MCF 10A (cell line): ENCODE results near the gene ZNF786. TPM values are rescaled to one million over a fixed set of nuclear protein-coding genes. Genes with fewer than 3 reads are reported as not detected.

Source experiments
- BruUV-seq: library from RNA; stranded (reverse); fragments of 400-500 nt; replicated peaks from 2 replicates; lab custom pipeline; 2021; lab: Mats Ljungman, UMichigan
- CTCF ChIA-PET: fragments of 300-600 bp; sonication (Branson Sonifier 250); formaldehyde crosslinking; extraction: SDS; loops from one replicate; lab custom pipeline; 2021; ENCODE audit warnings: antibody characterized with exemption, inconsistent platforms; lab: Yijun Ruan, JAX
- POLR2A ChIA-PET: fragments of 300-600, 350-650 bp; sonication (Branson Sonifier 250); formaldehyde crosslinking; extraction: SDS; loops from one replicate; lab custom pipeline; 2020; ENCODE audit warnings: antibody characterized with exemption, inconsistent platforms; lab: Yijun Ruan, JAX
- DNase-seq: peaks from one replicate; pipeline ENCODE4 v3.0.0-alpha.2; 2018; ENCODE audit not compliant: unreplicated experiment
- H3K27ac Mint-ChIP-seq: one replicate; pipeline ENCODE4 v1.8.0; 2022; ENCODE audit warnings: mild to moderate bottlenecking, low read depth, mixed read lengths; ENCODE audit not compliant: unreplicated experiment
- H3K27me3 Mint-ChIP-seq: one replicate; pipeline ENCODE4 v1.8.0; 2022; ENCODE audit warnings: mixed read lengths; ENCODE audit not compliant: insufficient read depth, unreplicated experiment
- H3K36me3 Mint-ChIP-seq: one replicate; pipeline ENCODE4 v1.8.0; 2022; ENCODE audit warnings: mild to moderate bottlenecking, moderate library complexity, mixed read lengths; ENCODE audit not compliant: insufficient read depth, unreplicated experiment
- H3K4me1 Mint-ChIP-seq: one replicate; pipeline ENCODE4 v1.8.0; 2022; ENCODE audit warnings: mixed read lengths; ENCODE audit not compliant: insufficient read depth, unreplicated experiment
- H3K4me3 Mint-ChIP-seq: one replicate; pipeline ENCODE4 v1.8.0; 2022; ENCODE audit warnings: mild to moderate bottlenecking, moderate library complexity, mixed read lengths; ENCODE audit not compliant: unreplicated experiment
- H3K9me3 Mint-ChIP-seq: one replicate; pipeline ENCODE4 v1.8.0; 2022; ENCODE audit warnings: mixed read lengths; ENCODE audit not compliant: unreplicated experiment
- CTCF ChIP-seq: fragments of 200-600 bp; IDR thresholded peaks from one replicate; pipeline ENCODE4 v1.8.0; 2022; ENCODE audit warnings: antibody characterized with exemption, mild to moderate bottlenecking; ENCODE audit not compliant: unreplicated experiment
- intact Hi-C: fragments of 100-400 bp; cut with micrococcal nuclease; formaldehyde crosslinking; loops from 2 replicates; pipeline ENCODE4 v1.14.1; 2022
- total RNA-seq: library from RNA; stranded (reverse); gene quantifications from 2 replicates; pipeline ENCODE4 v1.2.3, GENCODE V29; 2022

The ZNF786 gene
- total RNA-seq, 1 experiment from 2014 or later: 5.6 TPM

DNA sequence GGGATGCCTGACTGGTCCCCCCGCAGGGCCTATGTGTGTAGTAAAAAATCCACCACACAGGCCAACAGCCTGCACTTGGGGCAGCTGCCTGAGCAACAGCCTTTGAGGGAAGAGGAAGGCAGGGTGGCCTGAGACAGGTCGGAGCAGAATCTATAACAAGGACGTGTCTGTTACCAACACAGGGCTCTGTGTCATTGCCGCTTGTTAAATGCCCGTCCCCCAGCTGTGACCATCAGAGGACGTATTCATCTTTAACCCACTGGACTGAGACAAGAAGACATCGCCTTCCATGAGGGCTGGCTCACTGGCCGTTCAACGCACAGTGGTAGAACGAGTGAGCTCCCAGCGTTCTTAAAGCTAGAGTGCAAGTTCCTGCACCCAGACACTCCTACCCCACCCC, 70.0 kb downstream of the ZNF786 start:
- intact Hi-C loops: no loop called here
- Mint-ChIP-seq H3K4me3 (no peak overlapping the region), H3K27me3 (no peaks in the 10 kb centered on the region), H3K9me3 (no peaks in the 10 kb centered on the region), H3K4me1 (peaks cover 6% of the 10 kb centered on the region), H3K27ac (peak overlapping the region; percentile 5), H3K36me3 (peaks cover 60% of the 10 kb centered on the region)
- ChIA-PET CTCF (interaction anchor here (0.5 to 1.7 kb wide), 3 partner anchors 13 to 58 kb away, joined by 3 to 5 read pairs (median 3); no protein-coding TSS in a partner anchor), POLR2A (no interaction called here)
- DNase-seq: no peak
- TF ChIP-seq CTCF: no peak
- no TSS peak for BruUV-seq

Other genes starting within 250 kb of the ZNF786 start
- 30.6 and 48.1 TPM in 2 replicates for gene EZH2, start 206.4 kb downstream of the ZNF786 start, total RNA-seq
- 191 and 215 TPM in 2 replicates for gene PDIA4, start 62.2 kb downstream of the ZNF786 start, total RNA-seq
- 2.6 and 3.3 TPM in 2 replicates for gene ZNF425, start 35.6 kb upstream of the ZNF786 start, total RNA-seq
- 13.8 and 15.7 TPM in 2 replicates for gene ZNF398, start 56.7 kb upstream of the ZNF786 start, total RNA-seq
- gene ZNF282, start 104.8 kb upstream of the ZNF786 start, total RNA-seq: 43.9 and 46.4 TPM in 2 replicates
- 10.5 and 14.7 TPM in 2 replicates for gene ZNF212, start 148.9 kb upstream of the ZNF786 start, total RNA-seq
- gene ZNF783, start 171.5 kb upstream of the ZNF786 start, total RNA-seq: 39.5 and 49.0 TPM in 2 replicates